Glutamatergic neuron (in vitro differentiated cells): ENCODE measurements around the gene ANKRD10. TPM values are rescaled to one million over a fixed set of nuclear protein-coding genes. Genes with fewer than 3 reads are reported as not detected.

Source experiments
- DNase-seq: peaks from one replicate; pipeline ENCODE4 v3.0.0; 2022
- H3K27ac Mint-ChIP-seq: one replicate; pipeline ENCODE4 v1.8.0; 2020; ENCODE audit warnings: mild to moderate bottlenecking, mixed read lengths, inconsistent platforms; ENCODE audit not compliant: unreplicated experiment
- H3K27me3 Mint-ChIP-seq: one replicate; pipeline ENCODE4 v1.8.0; 2020; ENCODE audit warnings: mild to moderate bottlenecking, moderate library complexity, mixed read lengths, inconsistent platforms; ENCODE audit not compliant: unreplicated experiment
- H3K36me3 Mint-ChIP-seq: one replicate; pipeline ENCODE4 v1.8.0; 2020; ENCODE audit warnings: mild to moderate bottlenecking, mixed read lengths, inconsistent platforms; ENCODE audit not compliant: unreplicated experiment
- H3K4me1 Mint-ChIP-seq: one replicate; pipeline ENCODE4 v1.8.0; 2020; ENCODE audit warnings: mild to moderate bottlenecking, low read depth, mixed read lengths, inconsistent platforms; ENCODE audit not compliant: unreplicated experiment
- H3K4me3 Mint-ChIP-seq: one replicate; pipeline ENCODE4 v1.8.0; 2020; ENCODE audit warnings: mild to moderate bottlenecking, mixed read lengths, inconsistent platforms; ENCODE audit not compliant: unreplicated experiment
- H3K9me3 Mint-ChIP-seq: one replicate; pipeline ENCODE4 v1.8.0; 2020; ENCODE audit warnings: mild to moderate bottlenecking, moderate library complexity, mixed read lengths, inconsistent platforms; ENCODE audit not compliant: unreplicated experiment
- total RNA-seq: library from RNA; stranded (reverse); fragmentation: NEBNext Ultra II Directional; extraction: Animal tissue kit (Norgen Biotek cat#: 25700); gene quantifications from one replicate; pipeline ENCODE4 v1.2.1, GENCODE V29; 2021; ENCODE audit not compliant: unreplicated experiment
- TF ChIP-seq, protein P1 (sequence below): fragments of 200-600 bp; sonication (generic); IDR thresholded peaks from one replicate; pipeline ENCODE4 v1.5.0; 2021; ENCODE audit not compliant: partially characterized antibody, unreplicated experiment

ANKRD10 gene
- total RNA-seq, 1 donor from 2014 or later, result 188 TPM

GRCh38 chr13:110936519-110936918 is 21.6 kb upstream of the ANKRD10 start:
- H3K27me3 Mint-ChIP-seq, result peaks cover 2% of the 10 kb centered on the region
- TF ChIP-seq, protein P1, sequence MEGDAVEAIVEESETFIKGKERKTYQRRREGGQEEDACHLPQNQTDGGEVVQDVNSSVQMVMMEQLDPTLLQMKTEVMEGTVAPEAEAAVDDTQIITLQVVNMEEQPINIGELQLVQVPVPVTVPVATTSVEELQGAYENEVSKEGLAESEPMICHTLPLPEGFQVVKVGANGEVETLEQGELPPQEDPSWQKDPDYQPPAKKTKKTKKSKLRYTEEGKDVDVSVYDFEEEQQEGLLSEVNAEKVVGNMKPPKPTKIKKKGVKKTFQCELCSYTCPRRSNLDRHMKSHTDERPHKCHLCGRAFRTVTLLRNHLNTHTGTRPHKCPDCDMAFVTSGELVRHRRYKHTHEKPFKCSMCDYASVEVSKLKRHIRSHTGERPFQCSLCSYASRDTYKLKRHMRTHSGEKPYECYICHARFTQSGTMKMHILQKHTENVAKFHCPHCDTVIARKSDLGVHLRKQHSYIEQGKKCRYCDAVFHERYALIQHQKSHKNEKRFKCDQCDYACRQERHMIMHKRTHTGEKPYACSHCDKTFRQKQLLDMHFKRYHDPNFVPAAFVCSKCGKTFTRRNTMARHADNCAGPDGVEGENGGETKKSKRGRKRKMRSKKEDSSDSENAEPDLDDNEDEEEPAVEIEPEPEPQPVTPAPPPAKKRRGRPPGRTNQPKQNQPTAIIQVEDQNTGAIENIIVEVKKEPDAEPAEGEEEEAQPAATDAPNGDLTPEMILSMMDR, result no peak
- no peak overlapping the region for H3K27ac Mint-ChIP-seq
- H3K9me3 Mint-ChIP-seq, result peaks cover 11% of the 10 kb centered on the region
- DNase-seq, result no peak
- H3K36me3 Mint-ChIP-seq, result peaks cover 53% of the 10 kb centered on the region
- no peak overlapping the region for H3K4me3 Mint-ChIP-seq
- no peaks in the 10 kb centered on the region for H3K4me1 Mint-ChIP-seq

DNA sequence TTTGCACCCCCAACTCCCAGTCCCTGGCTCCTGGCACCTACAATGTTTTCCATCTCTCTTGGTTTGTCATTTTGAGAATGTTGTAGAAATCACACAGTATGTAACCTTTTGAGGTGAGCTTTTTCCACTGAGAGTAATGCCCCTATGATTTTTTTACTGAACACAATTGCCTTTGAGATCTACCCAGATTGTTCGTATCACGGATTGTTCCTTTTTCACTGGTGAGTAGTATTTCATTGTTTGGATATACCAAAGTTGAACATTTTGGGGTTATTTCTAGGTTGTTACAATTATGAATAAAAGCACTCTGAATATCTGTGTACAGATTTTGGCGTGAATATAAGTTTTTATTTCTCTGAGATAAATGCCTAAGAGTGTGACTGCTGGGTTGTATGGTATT is 17.7 kb upstream of the ANKRD10 start:
- H3K9me3 Mint-ChIP-seq, result peaks cover 13% of the 10 kb centered on the region
- no peak overlapping the region for H3K27ac Mint-ChIP-seq
- no peak for DNase-seq
- no peak overlapping the region for H3K4me3 Mint-ChIP-seq
- TF ChIP-seq, protein P1, result no peak
- peaks cover 4% of the 10 kb centered on the region for H3K27me3 Mint-ChIP-seq
- no peaks in the 10 kb centered on the region for H3K4me1 Mint-ChIP-seq
- peaks cover 46% of the 10 kb centered on the region for H3K36me3 Mint-ChIP-seq

GRCh38 chr13:110929104-110929777 is 14.4 kb upstream of the ANKRD10 start:
- DNase-seq, result no peak
- Mint-ChIP-seq H3K4me1 (no peaks in the 10 kb centered on the region), H3K9me3 (peaks cover 6% of the 10 kb centered on the region), H3K27me3 (peaks cover 4% of the 10 kb centered on the region), H3K36me3 (peaks cover 16% of the 10 kb centered on the region), H3K4me3 (no peak overlapping the region), H3K27ac (no peak overlapping the region)
- TF ChIP-seq, protein P1, result no peak

DNA sequence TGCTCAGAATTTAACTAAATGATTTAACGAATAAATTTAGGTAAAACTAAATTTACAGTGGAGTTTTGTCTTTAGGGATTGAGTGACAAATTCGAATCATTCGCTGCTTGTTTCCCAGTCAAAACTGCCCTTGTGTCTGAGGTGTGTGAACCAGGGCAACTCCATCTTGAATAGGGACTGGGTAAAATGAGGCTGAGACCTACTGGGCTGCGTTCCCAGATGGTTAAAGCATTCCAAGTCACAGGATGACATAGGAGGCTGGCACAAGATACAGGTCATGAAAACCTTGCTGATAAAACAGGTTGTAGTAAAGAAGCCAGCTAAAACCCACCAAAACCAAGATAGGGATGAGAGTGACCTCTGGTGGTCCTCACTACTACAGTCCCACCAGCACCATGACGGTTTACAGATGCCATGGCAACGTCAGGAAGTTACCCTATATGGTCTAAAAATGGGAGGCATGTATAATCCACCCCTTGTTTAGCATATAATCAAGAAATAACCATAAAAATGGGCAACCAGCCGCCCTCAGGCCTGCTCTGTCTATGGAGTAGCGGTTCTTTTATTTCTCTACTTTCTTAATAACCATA is 10.2 kb upstream of the ANKRD10 start:
- H3K27me3 Mint-ChIP-seq, result peaks cover 4% of the 10 kb centered on the region
- TF ChIP-seq, protein P1, result no peak
- no peak for DNase-seq
- H3K4me1 Mint-ChIP-seq, result no peaks in the 10 kb centered on the region
- no peak overlapping the region for H3K27ac Mint-ChIP-seq
- H3K9me3 Mint-ChIP-seq, result peaks cover 3% of the 10 kb centered on the region
- no peak overlapping the region for H3K4me3 Mint-ChIP-seq
- H3K36me3 Mint-ChIP-seq, result no peaks in the 10 kb centered on the region

GRCh38 chr13:110924639-110924934 is 9.7 kb upstream of the ANKRD10 start:
- Mint-ChIP-seq H3K9me3 (peaks cover 1% of the 10 kb centered on the region), H3K4me1 (no peaks in the 10 kb centered on the region), H3K27me3 (peaks cover 2% of the 10 kb centered on the region), H3K4me3 (no peak overlapping the region), H3K27ac (no peak overlapping the region), H3K36me3 (no peaks in the 10 kb centered on the region)
- no peak for DNase-seq
- TF ChIP-seq, protein P1, result no peak
